PFSK-1 (cell line): ENCODE data around the gene PXK.

ENCODE experiments used
- TAF1 ChIP-seq: IDR thresholded peaks from 2 replicates; pipeline ENCODE4 v1.6.1; 2012; ENCODE audit warnings: low read length, control low read depth, borderline replicate concordance; ENCODE audit not compliant: insufficient read depth
- TF ChIP-seq, protein P1 (sequence below), 2 experiments: IDR thresholded peaks; 2 replicates each; pipeline versions ENCODE4 v1.6.1 to v1.8.0; 2011 to 2012; ENCODE audit warnings: low read depth in 2 of 2, low read length in 2 of 2, control low read depth in 1 of 2, inconsistent platforms in 1 of 2, mild to moderate bottlenecking in 1 of 2, moderate library complexity in 1 of 2; ENCODE audit not compliant: insufficient read depth in 1 of 2

DNA sequence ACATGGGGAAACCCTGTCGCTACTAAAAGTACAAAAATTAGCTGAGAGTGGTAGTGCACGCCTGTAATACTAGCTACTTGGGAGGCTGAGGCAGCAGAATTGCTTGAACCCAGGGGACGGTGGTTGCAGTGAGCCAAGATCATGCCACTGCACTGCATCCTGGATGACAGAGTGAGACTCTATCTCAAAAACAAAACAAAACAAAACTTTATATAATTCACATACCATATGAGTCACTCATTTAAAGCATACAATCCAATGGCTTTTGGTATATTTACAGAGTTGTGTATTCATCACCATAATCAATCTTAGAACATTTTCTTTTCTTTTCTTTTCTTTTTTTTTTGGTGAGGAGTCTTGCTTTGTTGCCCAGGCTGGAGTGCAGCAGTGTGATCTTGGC is 8.7 kb downstream of the PXK start:
- TF ChIP-seq, protein P1, sequence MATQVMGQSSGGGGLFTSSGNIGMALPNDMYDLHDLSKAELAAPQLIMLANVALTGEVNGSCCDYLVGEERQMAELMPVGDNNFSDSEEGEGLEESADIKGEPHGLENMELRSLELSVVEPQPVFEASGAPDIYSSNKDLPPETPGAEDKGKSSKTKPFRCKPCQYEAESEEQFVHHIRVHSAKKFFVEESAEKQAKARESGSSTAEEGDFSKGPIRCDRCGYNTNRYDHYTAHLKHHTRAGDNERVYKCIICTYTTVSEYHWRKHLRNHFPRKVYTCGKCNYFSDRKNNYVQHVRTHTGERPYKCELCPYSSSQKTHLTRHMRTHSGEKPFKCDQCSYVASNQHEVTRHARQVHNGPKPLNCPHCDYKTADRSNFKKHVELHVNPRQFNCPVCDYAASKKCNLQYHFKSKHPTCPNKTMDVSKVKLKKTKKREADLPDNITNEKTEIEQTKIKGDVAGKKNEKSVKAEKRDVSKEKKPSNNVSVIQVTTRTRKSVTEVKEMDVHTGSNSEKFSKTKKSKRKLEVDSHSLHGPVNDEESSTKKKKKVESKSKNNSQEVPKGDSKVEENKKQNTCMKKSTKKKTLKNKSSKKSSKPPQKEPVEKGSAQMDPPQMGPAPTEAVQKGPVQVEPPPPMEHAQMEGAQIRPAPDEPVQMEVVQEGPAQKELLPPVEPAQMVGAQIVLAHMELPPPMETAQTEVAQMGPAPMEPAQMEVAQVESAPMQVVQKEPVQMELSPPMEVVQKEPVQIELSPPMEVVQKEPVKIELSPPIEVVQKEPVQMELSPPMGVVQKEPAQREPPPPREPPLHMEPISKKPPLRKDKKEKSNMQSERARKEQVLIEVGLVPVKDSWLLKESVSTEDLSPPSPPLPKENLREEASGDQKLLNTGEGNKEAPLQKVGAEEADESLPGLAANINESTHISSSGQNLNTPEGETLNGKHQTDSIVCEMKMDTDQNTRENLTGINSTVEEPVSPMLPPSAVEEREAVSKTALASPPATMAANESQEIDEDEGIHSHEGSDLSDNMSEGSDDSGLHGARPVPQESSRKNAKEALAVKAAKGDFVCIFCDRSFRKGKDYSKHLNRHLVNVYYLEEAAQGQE (IDR thresholded peaks at IDR 0.05; ENCODE audit: insufficient read depth in 1 of 2, low read depth in 2 of 2, low read length in 2 of 2), result no peak
- no peak for TF ChIP-seq TAF1
